ENCODE results near the gene DYDC2. TPM values are rescaled to one million over a fixed set of nuclear protein-coding genes. Genes with fewer than 3 reads are reported as not detected.

The DYDC2 gene
- total RNA-seq, 1 experiment from 2014 or later, result 2.8 TPM

GRCh38 chr10:80320377-80320776, 36.2 kb upstream of the DYDC2 start:
- Histone ChIP-seq H4K91ac (ENCODE audit: insufficient read length, low read depth, low read length) (no peak overlapping the region), H4K20me1 (ENCODE audit: control insufficient read depth, insufficient read depth, insufficient read length) (no peaks in the 10 kb centered on the region), H3K23me2 (ENCODE audit: insufficient read length, low read depth, low read length, poor library complexity, severe bottlenecking) (no peaks in the 10 kb centered on the region), H3K56ac (ENCODE audit: insufficient read length, low read depth, low read length) (no peak overlapping the region), H2BK15ac (ENCODE audit: low read depth, low read length) (no peak overlapping the region), H3K27me3 (ENCODE audit: insufficient read depth, low read length) (no peaks in the 10 kb centered on the region), H2BK5ac (ENCODE audit: insufficient read length, low read length) (no peak overlapping the region), H2BK12ac (ENCODE audit: insufficient read length, low read depth, low read length) (no peak overlapping the region), H3K27ac (ENCODE audit: insufficient read length, low read depth, low read length) (no peak overlapping the region), H3K9ac (ENCODE audit: extremely low read depth, insufficient read length, low read length) (no peak overlapping the region), H2AFZ (ENCODE audit: low read length) (no peak overlapping the region), H3K18ac (ENCODE audit: insufficient read length, low read depth, low read length) (no peak overlapping the region), H3K23ac (ENCODE audit: insufficient read length, low read depth, low read length) (no peak overlapping the region), H2BK20ac (ENCODE audit: low read depth, low read length, poor library complexity, severe bottlenecking) (no peak overlapping the region), H3K4me2 (ENCODE audit: insufficient read depth, insufficient read length, low read length) (no peak overlapping the region), H3K4me1 (ENCODE audit: insufficient read depth, low read length) (no peaks in the 10 kb centered on the region; the same call in 1 of the 2 replicates), H3K79me1 (ENCODE audit: insufficient read depth, low read depth, low read length, poor library complexity, severe bottlenecking) (no peaks in the 10 kb centered on the region), H3T11ph (ENCODE audit: low read length) (no peak overlapping the region), H3K9me3 (ENCODE audit: control insufficient read depth, low read depth, low read length) (no peaks in the 10 kb centered on the region), H2BK120ac (ENCODE audit: low read depth, low read length, poor library complexity, severe bottlenecking) (no peak overlapping the region), H3K14ac (ENCODE audit: insufficient read depth, low read length) (no peak overlapping the region), H3K79me2 (ENCODE audit: insufficient read depth, low read length) (no peaks in the 10 kb centered on the region), H4K8ac (replicated peaks; ENCODE audit: insufficient read length, low read depth, low read length) (no peak overlapping the region), H2AK5ac (ENCODE audit: insufficient read length, low read length) (no peak overlapping the region), H3K4ac (ENCODE audit: low read depth, low read length) (no peak overlapping the region), H4K5ac (ENCODE audit: insufficient read length, low read depth, low read length) (no peak overlapping the region)
- H3K4me3 Mint-ChIP-seq, result no peak overlapping the region
- no peaks in the 10 kb centered on the region; a peak in 1 of 7 replicates for H3K36me3 Mint-ChIP-seq (ENCODE audit: insufficient read depth in 1 of 3, low read depth in 3 of 3)
- 0 out of 2 replicates have a peak, but pooled peaks cover 2% of the 10 kb centered on the region for H3K27me3 Mint-ChIP-seq (ENCODE audit: low read depth)
- DNase-seq, result no peak
- H3K4me1 Mint-ChIP-seq, result peaks cover 5 to 11% of the 10 kb centered on the region in 2 experiments
- H3K9me3 Mint-ChIP-seq, result no peaks in the 10 kb centered on the region
- peak overlapping the region in 1 of 3 experiments; percentile 78; a peak in 2 of 7 replicates for H3K27ac Mint-ChIP-seq
- TF ChIP-seq CTCF (conservative IDR thresholded peaks at IDR 0.05), result no peak
